H9 (cell line): ENCODE results near the gene TTC39B. TPM values are rescaled to one million over a fixed set of nuclear protein-coding genes. Genes with fewer than 3 reads are reported as not detected.

Experiments
- DNase-seq: peaks from one replicate; pipeline ENCODE4 v3.0.0-alpha.2; 2017
- H2AFZ ChIP-seq: one replicate; pipeline ENCODE4 v1.6.1; 2013; ENCODE audit warnings: mild to moderate bottlenecking, low read length, control low read depth, moderate library complexity
- H2AK5ac ChIP-seq: 2 replicates; pipeline ENCODE4 v1.6.1; 2013; ENCODE audit warnings: low read length, control low read depth, mixed read lengths; ENCODE audit not compliant: insufficient read length
- H2BK120ac ChIP-seq: one replicate; pipeline ENCODE4 v1.6.1; 2013; ENCODE audit warnings: low read depth, mild to moderate bottlenecking, low read length, control low read depth, inconsistent platforms; ENCODE audit not compliant: poor library complexity, severe bottlenecking
- H2BK12ac ChIP-seq: 2 replicates; pipeline ENCODE4 v1.6.1; 2013; ENCODE audit warnings: low read length, control low read depth, mixed read lengths, low read depth; ENCODE audit not compliant: insufficient read length
- H2BK15ac ChIP-seq: 2 replicates; pipeline ENCODE4 v1.6.1; 2013; ENCODE audit warnings: low read depth, low read length, control low read depth
- H2BK20ac ChIP-seq: one replicate; pipeline ENCODE4 v1.6.1; 2013; ENCODE audit warnings: low read depth, mild to moderate bottlenecking, low read length, control low read depth, inconsistent platforms; ENCODE audit not compliant: poor library complexity, severe bottlenecking
- H2BK5ac ChIP-seq: 2 replicates; pipeline ENCODE4 v1.6.1; 2013; ENCODE audit warnings: low read length, control low read depth, mixed read lengths; ENCODE audit not compliant: insufficient read length
- H3K14ac ChIP-seq: 2 replicates; pipeline ENCODE4 v1.6.1; 2013; ENCODE audit warnings: low read length, control low read depth; ENCODE audit not compliant: insufficient read depth
- H3K18ac ChIP-seq: 2 replicates; pipeline ENCODE4 v1.6.1; 2013; ENCODE audit warnings: low read depth, mild to moderate bottlenecking, mixed read lengths, low read length, control low read depth; ENCODE audit not compliant: insufficient read length
- H3K23ac ChIP-seq: 2 replicates; pipeline ENCODE4 v1.6.1; 2013; ENCODE audit warnings: low read length, control low read depth, mixed read lengths, low read depth; ENCODE audit not compliant: insufficient read length
- H3K23me2 ChIP-seq: 2 replicates; pipeline ENCODE4 v1.6.1; 2013; ENCODE audit warnings: low read depth, mild to moderate bottlenecking, mixed read lengths, low read length, control low read depth; ENCODE audit not compliant: insufficient read length, poor library complexity, severe bottlenecking
- H3K27ac ChIP-seq: 2 replicates; pipeline ENCODE4 v1.5.1; 2013; ENCODE audit warnings: low read length, control low read depth, mixed read lengths, low read depth; ENCODE audit not compliant: insufficient read length
- H3K27me3 ChIP-seq: 2 replicates; pipeline ENCODE4 v1.6.1; 2013; ENCODE audit warnings: low read length, control low read depth, inconsistent platforms; ENCODE audit not compliant: insufficient read depth
- H3K4ac ChIP-seq: 2 replicates; pipeline ENCODE4 v1.6.1; 2013; ENCODE audit warnings: low read depth, mild to moderate bottlenecking, control low read depth, inconsistent platforms, low read length, moderate library complexity
- H3K4me1 ChIP-seq: 2 replicates; pipeline ENCODE4 v1.6.1; 2013; ENCODE audit warnings: low read length, control low read depth, inconsistent platforms; ENCODE audit not compliant: insufficient read depth
- H3K4me2 ChIP-seq: 2 replicates; pipeline ENCODE4 v1.6.1; 2013; ENCODE audit warnings: low read length, control low read depth, mixed read lengths; ENCODE audit not compliant: insufficient read length, insufficient read depth
- H3K56ac ChIP-seq: 2 replicates; pipeline ENCODE4 v1.6.1; 2013; ENCODE audit warnings: low read depth, mild to moderate bottlenecking, mixed read lengths, low read length, control low read depth; ENCODE audit not compliant: insufficient read length
- H3K79me1 ChIP-seq: 2 replicates; pipeline ENCODE4 v1.6.1; 2013; ENCODE audit warnings: low read depth, mild to moderate bottlenecking, moderate library complexity, low read length, control low read depth, inconsistent platforms; ENCODE audit not compliant: insufficient read depth, poor library complexity, severe bottlenecking
- H3K79me2 ChIP-seq: 2 replicates; pipeline ENCODE4 v1.6.1; 2013; ENCODE audit warnings: low read length, control low read depth, inconsistent platforms; ENCODE audit not compliant: insufficient read depth
- H3K9ac ChIP-seq: 2 replicates; pipeline ENCODE4 v1.6.1; 2013; ENCODE audit warnings: low read length, control low read depth, mixed read lengths; ENCODE audit not compliant: insufficient read length; ENCODE audit errors: extremely low read depth
- H3K9me3 ChIP-seq: one replicate; pipeline ENCODE4 v1.6.1; 2013; ENCODE audit warnings: low read depth, low read length, inconsistent platforms; ENCODE audit not compliant: control insufficient read depth
- H3T11ph ChIP-seq: one replicate; pipeline ENCODE4 v1.6.1; 2013; ENCODE audit warnings: mild to moderate bottlenecking, low read length, control low read depth, inconsistent platforms
- H4K20me1 ChIP-seq: one replicate; pipeline ENCODE4 v1.6.1; 2013; ENCODE audit not compliant: control insufficient read depth, insufficient read length, insufficient read depth
- H4K5ac ChIP-seq: 2 replicates; pipeline ENCODE4 v1.6.1; 2013; ENCODE audit warnings: low read depth, mild to moderate bottlenecking, mixed read lengths, low read length, control low read depth; ENCODE audit not compliant: insufficient read length
- H4K8ac ChIP-seq: replicated peaks from 2 replicates; pipeline ENCODE4 v1.6.1; 2013; ENCODE audit warnings: low read length, control low read depth, mixed read lengths, low read depth; ENCODE audit not compliant: insufficient read length
- H4K91ac ChIP-seq: 2 replicates; pipeline ENCODE4 v1.6.1; 2013; ENCODE audit warnings: low read depth, mild to moderate bottlenecking, moderate library complexity, mixed read lengths, low read length, control low read depth; ENCODE audit not compliant: insufficient read length
- H3K27ac Mint-ChIP-seq, 3 experiments: 2 replicates in 2 of 3; 3 replicates in 1 of 3; pipeline ENCODE4 v1.8.0; 2020 to 2021; ENCODE audit warnings: mixed read lengths in 3 of 3, mild to moderate bottlenecking in 1 of 3, moderate library complexity in 1 of 3
- H3K27me3 Mint-ChIP-seq: 2 replicates; pipeline ENCODE4 v1.8.0; 2021; ENCODE audit warnings: low read depth, mild to moderate bottlenecking, moderate library complexity, mixed read lengths
- H3K36me3 Mint-ChIP-seq, 3 experiments: 2 replicates in 2 of 3; 3 replicates in 1 of 3; pipeline ENCODE4 v1.8.0; 2020 to 2021; ENCODE audit warnings: low read depth in 3 of 3, mixed read lengths in 3 of 3; ENCODE audit not compliant: insufficient read depth in 1 of 3
- H3K4me1 Mint-ChIP-seq, 2 experiments: 2 replicates each; pipeline ENCODE4 v1.8.0; 2020; ENCODE audit warnings: mixed read lengths in 2 of 2
- H3K4me3 Mint-ChIP-seq, 2 experiments: 2 replicates in 1 of 2; 3 replicates in 1 of 2; pipeline ENCODE4 v1.8.0; 2020 to 2021; ENCODE audit warnings: mild to moderate bottlenecking in 2 of 2, mixed read lengths in 2 of 2, moderate library complexity in 1 of 2
- H3K9me3 Mint-ChIP-seq, 2 experiments: 2 replicates in 1 of 2; 3 replicates in 1 of 2; pipeline ENCODE4 v1.8.0; 2020; ENCODE audit warnings: mild to moderate bottlenecking in 2 of 2, mixed read lengths in 2 of 2, moderate library complexity in 1 of 2
- WGBS: extraction: QIAGEN DNeasy Blood & Tissue Kit; methylation state at CpG from one replicate; pipeline ENCODE4 v1.1.7; 2013; ENCODE audit warnings: missing lambda C conversion rate, low lambda C conversion rate, mixed read lengths; ENCODE audit not compliant: insufficient read length; ENCODE audit errors: extremely low coverage; 5-methylcytosine and 5-hydroxymethylcytosine counted together
- total RNA-seq: library from RNA; stranded (reverse); gene quantifications from 2 replicates; pipeline ENCODE4 v1.2.1, GENCODE V29; 2021
- TF ChIP-seq, protein P1 (sequence below): fragments of 200-600 bp; sonication (generic); conservative IDR thresholded peaks from 3 replicates; pipeline ENCODE4 v1.8.0; 2021; ENCODE audit warnings: antibody characterized with exemption, mild to moderate bottlenecking

TTC39B gene
- total RNA-seq, 1 experiment from 2014 or later, result 8.2 TPM

DNA sequence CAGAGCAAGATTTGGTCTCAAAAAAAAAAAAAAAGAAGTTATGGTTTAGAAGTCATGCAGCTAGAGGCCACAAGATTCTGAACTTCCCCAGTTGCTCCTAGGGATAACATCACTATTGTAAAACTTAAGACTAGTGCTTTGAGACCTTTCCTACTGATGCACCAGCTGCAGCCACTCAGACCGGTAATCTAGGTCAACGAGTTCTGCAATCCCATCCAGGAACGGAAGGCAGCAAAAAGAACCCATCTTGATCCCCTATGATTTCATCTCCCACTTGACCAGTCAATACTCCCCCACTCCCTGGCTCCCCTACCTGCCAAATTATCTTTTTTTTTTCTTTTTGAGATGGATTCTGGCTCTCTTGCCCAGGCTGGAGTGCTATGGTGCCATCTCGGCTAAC is 46.9 kb upstream of the TTC39B start:
- Histone ChIP-seq H2BK15ac (no peak overlapping the region), H3K27ac (no peak overlapping the region), H3K14ac (no peak overlapping the region), H2BK5ac (no peak overlapping the region), H3K27me3 (no peaks in the 10 kb centered on the region), H2BK12ac (no peak overlapping the region), H4K5ac (no peak overlapping the region), H3K4me2 (no peak overlapping the region), H2AFZ (no peak overlapping the region), H3K4ac (no peak overlapping the region), H3K9me3 (no peaks in the 10 kb centered on the region), H3K79me2 (no peaks in the 10 kb centered on the region), H3T11ph (no peak overlapping the region), H2AK5ac (no peak overlapping the region), H3K9ac (no peak overlapping the region), H3K23me2 (no peaks in the 10 kb centered on the region), H3K18ac (no peak overlapping the region), H3K56ac (no peak overlapping the region), H3K79me1 (no peaks in the 10 kb centered on the region), H3K23ac (no peak overlapping the region), H4K8ac (no peak overlapping the region), H3K4me1 (peaks cover 2% of the 10 kb centered on the region; the same call in 1 of the 2 replicates), H2BK120ac (no peak overlapping the region), H2BK20ac (no peak overlapping the region), H4K20me1 (no peaks in the 10 kb centered on the region), H4K91ac (no peak overlapping the region)
- no peak overlapping the region for H3K27ac Mint-ChIP-seq
- peaks cover 32 to 35% of the 10 kb centered on the region in 2 experiments for H3K4me1 Mint-ChIP-seq
- peaks cover 8% of the 10 kb centered on the region for H3K27me3 Mint-ChIP-seq
- TF ChIP-seq, protein P1, sequence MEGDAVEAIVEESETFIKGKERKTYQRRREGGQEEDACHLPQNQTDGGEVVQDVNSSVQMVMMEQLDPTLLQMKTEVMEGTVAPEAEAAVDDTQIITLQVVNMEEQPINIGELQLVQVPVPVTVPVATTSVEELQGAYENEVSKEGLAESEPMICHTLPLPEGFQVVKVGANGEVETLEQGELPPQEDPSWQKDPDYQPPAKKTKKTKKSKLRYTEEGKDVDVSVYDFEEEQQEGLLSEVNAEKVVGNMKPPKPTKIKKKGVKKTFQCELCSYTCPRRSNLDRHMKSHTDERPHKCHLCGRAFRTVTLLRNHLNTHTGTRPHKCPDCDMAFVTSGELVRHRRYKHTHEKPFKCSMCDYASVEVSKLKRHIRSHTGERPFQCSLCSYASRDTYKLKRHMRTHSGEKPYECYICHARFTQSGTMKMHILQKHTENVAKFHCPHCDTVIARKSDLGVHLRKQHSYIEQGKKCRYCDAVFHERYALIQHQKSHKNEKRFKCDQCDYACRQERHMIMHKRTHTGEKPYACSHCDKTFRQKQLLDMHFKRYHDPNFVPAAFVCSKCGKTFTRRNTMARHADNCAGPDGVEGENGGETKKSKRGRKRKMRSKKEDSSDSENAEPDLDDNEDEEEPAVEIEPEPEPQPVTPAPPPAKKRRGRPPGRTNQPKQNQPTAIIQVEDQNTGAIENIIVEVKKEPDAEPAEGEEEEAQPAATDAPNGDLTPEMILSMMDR, result no peak
- WGBS, result no CpG with 5 or more reads among the region's 4 CpGs
- peaks cover 8 to 16% of the 10 kb centered on the region in 2 experiments; a peak in 4 of 5 replicates for H3K9me3 Mint-ChIP-seq
- peaks cover 0 to 11% (median 9%) of the 10 kb centered on the region in 3 experiments; a peak in 6 of 7 replicates for H3K36me3 Mint-ChIP-seq
- DNase-seq, result no peak
- H3K4me3 Mint-ChIP-seq, result no peak overlapping the region
